HepG2 (cell line): Measurements from ENCODE around the gene SIRT1.

Experiments used
- CAMTA2 ChIP-seq: sonication (generic); formaldehyde crosslinking; IDR thresholded peaks from 2 replicates; pipeline ENCODE4 v1.4.0; 2020; ENCODE audit warnings: mild to moderate bottlenecking, missing genetic modification reagents, borderline replicate concordance
- CTCF ChIP-seq: sonication (generic); formaldehyde crosslinking; IDR thresholded peaks from 2 replicates; pipeline ENCODE4 v1.5.0; 2020; ENCODE audit warnings: mild to moderate bottlenecking, missing genetic modification reagents, moderate library complexity
- EZH2 ChIP-seq: conservative IDR thresholded peaks from 2 replicates; pipeline ENCODE4 v1.6.1; 2012; ENCODE audit warnings: mild to moderate bottlenecking, low read depth, low read length, moderate library complexity
- IRF1 ChIP-seq: sonication (generic); formaldehyde crosslinking; IDR thresholded peaks from 2 replicates; pipeline ENCODE4 v1.4.0; 2020; ENCODE audit warnings: low read depth, mild to moderate bottlenecking, missing genetic modification reagents
- MAF1 ChIP-seq: sonication (generic); formaldehyde crosslinking; IDR thresholded peaks from 2 replicates; pipeline ENCODE4 v1.5.0; 2020; ENCODE audit warnings: missing genetic modification reagents, borderline replicate concordance
- MNT ChIP-seq: fragments of 450-650 bp; IDR thresholded peaks from 2 replicates; pipeline ENCODE4 v1.6.1; 2016
- SRY ChIP-seq: sonication (generic); formaldehyde crosslinking; IDR thresholded peaks from 2 replicates; pipeline ENCODE4 v1.8.0; 2022; ENCODE audit warnings: mild to moderate bottlenecking, missing genetic modification reagents
- ZNF224 ChIP-seq: sonication (generic); formaldehyde crosslinking; IDR thresholded peaks from 2 replicates; pipeline ENCODE4 v1.5.0; 2020; ENCODE audit warnings: mild to moderate bottlenecking, missing genetic modification reagents

GRCh38 chr10:67849331-67850011, 35.0 kb upstream of the SIRT1 start:
- TF ChIP-seq MNT: no peak
- TF ChIP-seq EZH2: no peak
- no peak for TF ChIP-seq CAMTA2 (CRISPR knock-in tag)
- peak; percentile 27; the same call in 1 of the 2 replicates for TF ChIP-seq SRY (CRISPR knock-in tag)
- TF ChIP-seq MAF1 (CRISPR knock-in tag): no peak
- no peak for TF ChIP-seq CTCF (CRISPR knock-in tag)
- TF ChIP-seq IRF1 (CRISPR knock-in tag): no peak
- peak; percentile 72; the same call in 1 of the 2 replicates for TF ChIP-seq ZNF224 (CRISPR knock-in tag)
